Nephron (organoid): Measurements from ENCODE around the gene VIPR2.

Source experiments
- H3K27ac Mint-ChIP-seq, 3 experiments: 2 replicates each; pipeline ENCODE4 v1.8.0; 2020; ENCODE audit warnings: mixed read lengths in 3 of 3, mild to moderate bottlenecking in 2 of 3, moderate library complexity in 1 of 3
- H3K27me3 Mint-ChIP-seq: 2 replicates; pipeline ENCODE4 v1.8.0; 2021; ENCODE audit warnings: low read depth, mild to moderate bottlenecking, moderate library complexity, mixed read lengths
- H3K36me3 Mint-ChIP-seq: 2 replicates; pipeline ENCODE4 v1.8.0; 2020; ENCODE audit warnings: low read depth, mixed read lengths
- H3K4me1 Mint-ChIP-seq: 2 replicates; pipeline ENCODE4 v1.8.0; 2020; ENCODE audit warnings: mixed read lengths
- H3K4me3 Mint-ChIP-seq, 3 experiments: 2 replicates each; pipeline ENCODE4 v1.8.0; 2020; ENCODE audit warnings: mild to moderate bottlenecking in 3 of 3, mixed read lengths in 3 of 3, moderate library complexity in 2 of 3
- H3K9me3 Mint-ChIP-seq: 2 replicates; pipeline ENCODE4 v1.8.0; 2020; ENCODE audit warnings: mixed read lengths
- TF ChIP-seq, protein P1 (sequence below), 3 experiments: fragments of 200-600 bp; sonication (generic); IDR thresholded peaks; one replicate each; pipeline ENCODE4 v1.5.0; 2021; ENCODE audit warnings: antibody characterized with exemption in 3 of 3; ENCODE audit not compliant: unreplicated experiment in 3 of 3

Gene VIPR2

DNA sequence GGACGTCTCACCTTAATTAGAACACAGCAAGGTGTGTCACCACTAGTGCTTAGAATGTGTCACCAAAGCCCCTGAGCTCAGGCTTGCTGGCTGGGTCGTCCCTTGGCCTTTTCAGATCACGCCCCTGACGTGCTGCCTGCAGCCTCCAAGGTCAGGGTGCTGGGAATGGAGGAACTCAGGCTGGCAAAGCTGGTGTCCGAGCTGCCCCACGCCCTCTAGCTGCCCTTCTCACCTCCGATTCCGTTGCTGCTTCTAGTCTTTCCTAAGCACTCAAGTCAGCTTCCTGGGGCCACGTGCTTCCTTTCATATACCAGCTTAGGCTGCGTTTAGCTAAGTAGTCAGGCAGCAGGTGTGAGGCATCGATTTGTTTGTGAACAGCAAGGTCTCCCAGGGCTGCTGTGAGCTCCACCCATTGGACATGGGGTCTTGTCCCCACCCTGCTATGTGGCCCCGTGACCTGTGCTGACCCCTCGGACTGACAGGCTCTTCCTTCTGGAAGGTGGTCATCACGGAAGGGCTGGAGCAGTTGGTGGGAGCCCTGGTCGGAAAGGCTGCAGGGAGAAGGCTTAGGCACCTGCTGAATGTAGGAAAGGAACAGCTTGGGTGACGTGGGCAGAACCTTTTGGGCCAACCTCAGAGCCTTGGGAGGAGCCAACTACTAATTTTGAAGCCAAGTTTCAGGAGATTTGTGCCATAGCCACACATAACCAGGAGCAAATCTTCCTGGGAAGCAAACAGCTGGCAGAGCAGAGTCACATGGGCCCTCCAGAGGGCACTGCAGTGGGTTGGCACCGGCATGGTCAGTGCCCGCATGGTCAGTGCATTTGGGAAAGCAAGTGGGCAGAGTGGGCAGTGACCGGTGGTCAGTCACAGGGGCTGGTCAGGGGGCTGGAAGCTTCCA lies 28.8 kb downstream of the VIPR2 start:
- no peak overlapping the region for H3K27ac Mint-ChIP-seq
- TF ChIP-seq, protein P1, sequence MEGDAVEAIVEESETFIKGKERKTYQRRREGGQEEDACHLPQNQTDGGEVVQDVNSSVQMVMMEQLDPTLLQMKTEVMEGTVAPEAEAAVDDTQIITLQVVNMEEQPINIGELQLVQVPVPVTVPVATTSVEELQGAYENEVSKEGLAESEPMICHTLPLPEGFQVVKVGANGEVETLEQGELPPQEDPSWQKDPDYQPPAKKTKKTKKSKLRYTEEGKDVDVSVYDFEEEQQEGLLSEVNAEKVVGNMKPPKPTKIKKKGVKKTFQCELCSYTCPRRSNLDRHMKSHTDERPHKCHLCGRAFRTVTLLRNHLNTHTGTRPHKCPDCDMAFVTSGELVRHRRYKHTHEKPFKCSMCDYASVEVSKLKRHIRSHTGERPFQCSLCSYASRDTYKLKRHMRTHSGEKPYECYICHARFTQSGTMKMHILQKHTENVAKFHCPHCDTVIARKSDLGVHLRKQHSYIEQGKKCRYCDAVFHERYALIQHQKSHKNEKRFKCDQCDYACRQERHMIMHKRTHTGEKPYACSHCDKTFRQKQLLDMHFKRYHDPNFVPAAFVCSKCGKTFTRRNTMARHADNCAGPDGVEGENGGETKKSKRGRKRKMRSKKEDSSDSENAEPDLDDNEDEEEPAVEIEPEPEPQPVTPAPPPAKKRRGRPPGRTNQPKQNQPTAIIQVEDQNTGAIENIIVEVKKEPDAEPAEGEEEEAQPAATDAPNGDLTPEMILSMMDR (IDR thresholded peaks at IDR 0.05; ENCODE audit: unreplicated experiment in 3 of 3), result no peak
- H3K27me3 Mint-ChIP-seq, result peaks cover 52% of the 10 kb centered on the region
- no peak overlapping the region for H3K4me3 Mint-ChIP-seq
- H3K4me1 Mint-ChIP-seq, result peaks cover 55% of the 10 kb centered on the region
- H3K36me3 Mint-ChIP-seq, result no peaks in the 10 kb centered on the region
- H3K9me3 Mint-ChIP-seq, result no peaks in the 10 kb centered on the region

DNA sequence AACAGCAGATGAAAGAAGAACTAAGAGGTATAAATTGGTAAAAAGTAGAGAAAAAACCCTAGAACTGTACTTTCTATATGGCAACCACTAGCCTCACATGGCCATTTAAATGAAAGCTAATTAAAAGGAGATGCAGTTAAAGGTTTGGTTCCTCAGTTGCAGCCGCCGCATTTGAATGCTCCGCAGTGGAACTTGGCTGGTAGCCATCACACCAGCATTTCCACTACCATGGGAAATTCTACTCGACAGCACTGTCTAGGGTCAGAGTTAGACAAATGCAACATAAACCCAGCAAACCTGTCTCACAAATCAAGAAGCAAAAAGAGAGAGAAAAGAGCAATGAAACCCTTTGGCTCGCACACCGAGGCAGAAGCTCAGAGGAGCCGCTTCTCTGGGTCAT lies 29.7 kb downstream of the VIPR2 start:
- peaks cover 52% of the 10 kb centered on the region for H3K27me3 Mint-ChIP-seq
- H3K4me3 Mint-ChIP-seq, result no peak overlapping the region

DNA sequence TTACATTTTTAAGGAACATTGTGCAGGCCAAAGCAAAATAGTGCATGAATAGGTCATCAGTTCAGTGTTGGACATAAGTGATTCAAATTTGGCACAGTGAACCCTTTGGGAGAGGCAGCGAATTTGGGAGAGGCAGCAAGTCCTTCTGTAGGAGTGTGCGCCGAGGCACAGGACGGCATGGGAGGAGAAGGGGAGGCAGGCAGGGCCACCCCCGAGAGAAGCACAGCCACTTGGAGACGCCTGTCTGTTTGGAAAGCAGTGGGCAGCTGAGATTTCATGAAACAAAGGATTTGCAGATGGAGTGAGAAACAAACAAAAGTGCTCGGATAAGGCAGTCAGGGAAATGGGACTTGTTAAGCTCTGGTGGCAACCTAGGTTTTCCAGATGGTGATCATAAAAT lies 30.6 kb downstream of the VIPR2 start:
- Mint-ChIP-seq H3K27me3 (peaks cover 48% of the 10 kb centered on the region), H3K27ac (no peak overlapping the region), H3K4me3 (peak overlapping the region in 1 of 3 experiments; percentile 30), H3K36me3 (no peaks in the 10 kb centered on the region), H3K9me3 (no peaks in the 10 kb centered on the region), H3K4me1 (peaks cover 62% of the 10 kb centered on the region)
- TF ChIP-seq, protein P1 (IDR thresholded peaks at IDR 0.05; ENCODE audit: unreplicated experiment in 3 of 3), result no peak

More for the DNA sequence above, 29.7 kb downstream of the VIPR2 start:
- peak overlapping the region in 1 of 3 experiments; percentile 17 for H3K27ac Mint-ChIP-seq
- TF ChIP-seq, protein P1 (IDR thresholded peaks at IDR 0.05; ENCODE audit: unreplicated experiment in 3 of 3), result peak in 1 of 3 experiments; percentile 11
- no peaks in the 10 kb centered on the region for H3K36me3 Mint-ChIP-seq
- H3K9me3 Mint-ChIP-seq, result no peaks in the 10 kb centered on the region
- peaks cover 55% of the 10 kb centered on the region for H3K4me1 Mint-ChIP-seq

DNA sequence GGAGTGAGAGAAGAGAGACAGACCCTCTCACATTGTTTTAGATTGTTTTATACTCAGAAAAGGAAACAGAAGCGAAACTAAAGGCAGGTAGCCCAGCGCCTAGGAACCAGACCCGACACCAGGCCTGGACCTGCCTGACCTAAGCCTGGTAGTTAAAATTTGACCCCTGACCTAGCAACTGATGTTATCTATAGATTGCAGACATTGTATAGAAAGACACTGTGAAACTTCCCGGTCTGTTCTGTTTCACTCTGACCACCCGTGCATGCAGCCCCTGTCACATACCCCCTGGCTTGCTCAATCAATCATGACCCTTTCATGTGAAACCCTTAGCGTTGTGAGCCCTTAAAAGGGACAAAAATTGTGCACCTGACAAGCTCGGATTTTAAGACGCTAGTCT lies 31.6 kb downstream of the VIPR2 start:
- Mint-ChIP-seq H3K27ac (no peak overlapping the region), H3K4me1 (peaks cover 66% of the 10 kb centered on the region), H3K9me3 (no peaks in the 10 kb centered on the region), H3K36me3 (no peaks in the 10 kb centered on the region), H3K27me3 (peaks cover 47% of the 10 kb centered on the region), H3K4me3 (no peak overlapping the region)
- TF ChIP-seq, protein P1 (IDR thresholded peaks at IDR 0.05; ENCODE audit: unreplicated experiment in 3 of 3), result no peak

DNA sequence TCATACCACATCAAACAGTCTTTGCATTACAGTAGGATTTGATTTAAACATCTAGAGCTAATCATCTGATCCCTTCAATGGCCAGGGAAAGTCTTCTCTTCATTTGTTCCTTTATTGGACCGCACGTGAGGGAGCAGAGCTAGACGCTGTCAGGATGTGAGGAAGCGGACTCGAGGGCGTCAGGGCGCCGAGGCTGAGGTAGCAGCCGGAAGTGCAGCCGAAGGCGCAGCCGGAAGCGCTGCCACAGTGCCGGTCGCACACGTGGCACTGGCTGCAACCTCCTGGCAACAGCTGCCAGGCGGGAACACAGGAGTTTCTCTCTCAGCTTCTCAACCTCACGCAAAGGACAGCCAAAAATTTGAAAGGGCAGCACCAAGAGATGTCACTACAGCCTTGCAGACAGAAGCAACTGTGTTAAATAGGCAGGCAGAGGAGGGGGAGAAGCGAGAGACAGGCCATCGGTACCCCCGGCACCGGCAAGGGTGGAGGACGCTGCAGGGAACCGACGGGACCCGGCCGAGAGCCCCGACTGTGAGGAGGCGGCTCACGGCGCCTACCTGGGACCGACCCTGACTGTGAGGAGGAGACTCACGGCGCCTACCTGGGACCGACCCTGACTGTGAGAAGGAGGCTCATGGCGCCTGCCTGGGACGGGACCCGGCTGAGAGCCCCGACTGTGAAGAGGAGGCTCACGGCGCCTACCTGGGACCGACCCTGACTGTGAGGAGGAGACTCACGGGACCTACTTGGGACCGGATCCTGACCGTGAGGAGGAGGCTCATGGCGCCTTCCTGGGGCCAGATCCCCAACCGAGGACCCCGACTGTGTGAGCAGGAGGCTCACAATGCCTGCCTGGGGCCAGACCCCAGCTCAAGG lies 32.3 kb downstream of the VIPR2 start:
- Mint-ChIP-seq H3K27me3 (peaks cover 41% of the 10 kb centered on the region), H3K36me3 (no peaks in the 10 kb centered on the region), H3K27ac (no peak overlapping the region), H3K4me3 (no peak overlapping the region), H3K9me3 (no peaks in the 10 kb centered on the region), H3K4me1 (peaks cover 61% of the 10 kb centered on the region)
- TF ChIP-seq, protein P1 (IDR thresholded peaks at IDR 0.05; ENCODE audit: unreplicated experiment in 3 of 3), result no peak
